Smooth muscle cell (in vitro differentiated cells): ENCODE results near the gene CORO1C. TPM values are rescaled to one million over a fixed set of nuclear protein-coding genes. Genes with fewer than 3 reads are reported as not detected.

Source experiments
- DNase-seq: peaks from one replicate; lab custom pipeline; 2025; ENCODE audit not compliant: unreplicated experiment; lab: John Stamatoyannopoulos, UW
- H2AFZ ChIP-seq: fragments of 200-600 bp; sonication (generic); 2 replicates; pipeline ENCODE4 v1.6.0; 2016; ENCODE audit warnings: antibody characterized with exemption, low read depth, mild to moderate bottlenecking
- H3F3A ChIP-seq: fragments of 200-600 bp; sonication (generic); 2 replicates; pipeline ENCODE4 v1.6.0; 2017; ENCODE audit warnings: antibody characterized with exemption, low read depth
- H3K27ac ChIP-seq: fragments of 200-600 bp; sonication (generic); 2 replicates; pipeline ENCODE4 v1.5.1; 2016; ENCODE audit warnings: low read depth, mild to moderate bottlenecking
- H3K27me3 ChIP-seq: fragments of 200-600 bp; sonication (generic); 2 replicates; pipeline ENCODE4 v1.6.1; 2016; ENCODE audit warnings: low read depth, mild to moderate bottlenecking
- H3K36me3 ChIP-seq: fragments of 200-600 bp; sonication (generic); 2 replicates; pipeline ENCODE4 v1.5.1; 2016; ENCODE audit warnings: low read depth
- H3K4me1 ChIP-seq: fragments of 200-600 bp; sonication (generic); 2 replicates; pipeline ENCODE4 v1.5.1; 2016; ENCODE audit warnings: low read depth
- H3K4me2 ChIP-seq: fragments of 200-600 bp; sonication (generic); 2 replicates; pipeline ENCODE4 v1.6.0; 2016; ENCODE audit warnings: mild to moderate bottlenecking
- H3K4me3 ChIP-seq: fragments of 200-600 bp; sonication (generic); 2 replicates; pipeline ENCODE4 v1.5.1; 2016; ENCODE audit warnings: mild to moderate bottlenecking
- H3K79me2 ChIP-seq: fragments of 200-600 bp; sonication (generic); 2 replicates; pipeline ENCODE4 v1.6.0; 2016; ENCODE audit warnings: low read depth, mild to moderate bottlenecking
- H3K9ac ChIP-seq: fragments of 200-600 bp; sonication (generic); 2 replicates; pipeline ENCODE4 v1.6.0; 2016; ENCODE audit warnings: low read depth
- H3K9me3 ChIP-seq: fragments of 200-600 bp; sonication (generic); replicated peaks from 2 replicates; pipeline ENCODE4 v1.5.1; 2016; ENCODE audit warnings: low read depth
- H4K20me1 ChIP-seq: fragments of 200-600 bp; sonication (generic); 2 replicates; pipeline ENCODE4 v1.6.0; 2016; ENCODE audit warnings: low read depth
- CTCF ChIP-seq: fragments of 200-600 bp; sonication (generic); IDR thresholded peaks from 2 replicates; pipeline ENCODE4 v1.5.1; 2017; ENCODE audit warnings: borderline replicate concordance, mild to moderate bottlenecking, antibody characterized with exemption; ENCODE audit not compliant: insufficient read depth, poor library complexity, severe bottlenecking
- WGBS: methylation state at CpG from one replicate; pipeline ENCODE4 v1.1.7; 2016; ENCODE audit warnings: low lambda C conversion rate; 5-methylcytosine and 5-hydroxymethylcytosine counted together
- polyA plus RNA-seq: library from polyadenylated mRNA; unstranded; fragments of >200 nt; fragmentation: Nextera tagmentation; extraction: Ambion mirVana; gene quantifications from 2 replicates; pipeline ENCODE4 v1.2.1, GENCODE V29; 2016
- total RNA-seq: library from RNA; depleted of rRNA; stranded (reverse); fragments of >200 nt; gene quantifications from 2 replicates; pipeline ENCODE4 v1.2.3, GENCODE V29; 2014

CORO1C gene
- total and polyA plus RNA-seq, 2 experiments from 2014 or later, result 96.7 to 136 TPM

- no peak for DNase-seq
- Histone ChIP-seq H4K20me1 (peaks cover 67% of the 10 kb centered on the region), H3K9ac (no peak overlapping the region), H3K4me1 (peaks cover 36% of the 10 kb centered on the region), H3K79me2 (peaks cover 100% of the 10 kb centered on the region), H3K27me3 (no peaks in the 10 kb centered on the region), H2AFZ (no peak overlapping the region), H3K4me2 (peak overlapping the region; percentile 6), H3K4me3 (no peak overlapping the region), H3K9me3 (no peaks in the 10 kb centered on the region), H3K36me3 (no peaks in the 10 kb centered on the region), H3K27ac (peak overlapping the region; percentile 27), H3F3A (peaks cover 11% of the 10 kb centered on the region)
- no peak for TF ChIP-seq CTCF
- WGBS, result 73% methylated on average over 4 of the region's 4 CpGs
Measured at GRCh38 chr12:108683906-108684556, 47.3 kb downstream of the CORO1C start.

GRCh38 chr12:108681317-108681716, 50.0 kb downstream of the CORO1C start:
- no peaks in the 10 kb centered on the region for H3K9me3 ChIP-seq
- no peak overlapping the region for H3K27ac ChIP-seq
- no peak for TF ChIP-seq CTCF
- H3K9ac ChIP-seq, result no peak overlapping the region
- no peak overlapping the region for H3K4me3 ChIP-seq
- no peak for DNase-seq
- H3F3A ChIP-seq, result no peaks in the 10 kb centered on the region
- no peak overlapping the region for H3K4me2 ChIP-seq
- H3K79me2 ChIP-seq, result peaks cover 98% of the 10 kb centered on the region
- H3K27me3 ChIP-seq, result no peaks in the 10 kb centered on the region
- peaks cover 87% of the 10 kb centered on the region for H4K20me1 ChIP-seq
- H3K36me3 ChIP-seq, result no peaks in the 10 kb centered on the region
- H2AFZ ChIP-seq, result no peak overlapping the region
- WGBS, result 77% methylated on average over 1 of the region's 1 CpG
- H3K4me1 ChIP-seq, result peaks cover 35% of the 10 kb centered on the region

GRCh38 chr12:108679106-108679681, 52.1 kb downstream of the CORO1C start:
- peaks cover 93% of the 10 kb centered on the region for H3K79me2 ChIP-seq
- 97% methylated on average over 1 of the region's 1 CpG for WGBS
- peaks cover 4% of the 10 kb centered on the region for H3F3A ChIP-seq
- no peaks in the 10 kb centered on the region for H3K9me3 ChIP-seq
- no peak overlapping the region for H2AFZ ChIP-seq
- no peak overlapping the region for H3K4me2 ChIP-seq
- no peak overlapping the region for H3K27ac ChIP-seq
- H3K36me3 ChIP-seq, result no peaks in the 10 kb centered on the region
- peaks cover 78% of the 10 kb centered on the region for H4K20me1 ChIP-seq
- H3K4me1 ChIP-seq, result peaks cover 17% of the 10 kb centered on the region
- no peak overlapping the region for H3K9ac ChIP-seq
- TF ChIP-seq CTCF, result no peak
- H3K4me3 ChIP-seq, result no peak overlapping the region
- H3K27me3 ChIP-seq, result no peaks in the 10 kb centered on the region
- no peak for DNase-seq
